WTC11 (cell line): Measurements from ENCODE around the gene RANGAP1. TPM values are rescaled to one million over a fixed set of nuclear protein-coding genes. Genes with fewer than 3 reads are reported as not detected.

Experiments used
- ATAC-seq: fragments of 200-7000 bp; cut with Tn5 transposase; 2 replicates; pipeline ENCODE4 v1.10.0; 2021; ENCODE audit warnings: mild to moderate bottlenecking, moderate library complexity
- CTCF ChIA-PET: fragments of 300-600 bp; sonication (Branson Sonifier 250); formaldehyde crosslinking; loops from one replicate; lab custom pipeline; 2021; ENCODE audit warnings: antibody characterized with exemption; lab: Charles Lee
- POLR2A ChIA-PET: fragments of 350-600 bp; sonication (Branson Sonifier 250); formaldehyde crosslinking; loops from one replicate; lab custom pipeline; 2021; ENCODE audit warnings: antibody characterized with exemption; lab: Charles Lee
- DNase-seq: peaks from one replicate; pipeline ENCODE4 v3.0.0; 2021; ENCODE audit warnings: low spot score
- H3K27ac Mint-ChIP-seq: 2 replicates; pipeline ENCODE4 v1.8.0; 2021; ENCODE audit warnings: mixed read lengths
- H3K27me3 Mint-ChIP-seq: 2 replicates; pipeline ENCODE4 v1.8.0; 2021; ENCODE audit warnings: low read depth, mild to moderate bottlenecking, moderate library complexity, mixed read lengths
- H3K36me3 Mint-ChIP-seq: 2 replicates; pipeline ENCODE4 v1.8.0; 2021; ENCODE audit warnings: mixed read lengths
- H3K4me1 Mint-ChIP-seq: 2 replicates; pipeline ENCODE4 v1.8.0; 2022; ENCODE audit warnings: mixed read lengths
- H3K4me3 Mint-ChIP-seq: 2 replicates; pipeline ENCODE4 v1.8.0; 2021; ENCODE audit warnings: mild to moderate bottlenecking, moderate library complexity, mixed read lengths
- H3K9me3 Mint-ChIP-seq: 2 replicates; pipeline ENCODE4 v1.8.0; 2021; ENCODE audit warnings: mixed read lengths
- CREB1 ChIP-seq: sonication (generic); formaldehyde crosslinking; IDR thresholded peaks from 2 replicates; pipeline ENCODE4 v1.8.0; 2023; ENCODE audit warnings: mild to moderate bottlenecking, missing genetic modification reagents
- EMX1 ChIP-seq: fragments of 250-450 bp; sonication (Bioruptor Pico); IDR thresholded peaks from 2 replicates; pipeline ENCODE4 v1.8.0; 2021; ENCODE audit warnings: mild to moderate bottlenecking
- ESRRA ChIP-seq: sonication (generic); formaldehyde crosslinking; IDR thresholded peaks from 2 replicates; pipeline ENCODE4 v1.8.1; 2022; ENCODE audit warnings: mild to moderate bottlenecking, missing genetic modification reagents, borderline replicate concordance
- ETV6 ChIP-seq: sonication (generic); formaldehyde crosslinking; IDR thresholded peaks from 2 replicates; pipeline ENCODE4 v1.8.1; 2022; ENCODE audit warnings: mild to moderate bottlenecking, missing genetic modification reagents
- FOXJ3 ChIP-seq: sonication (generic); formaldehyde crosslinking; IDR thresholded peaks from 2 replicates; pipeline ENCODE4 v1.9.0; 2021; ENCODE audit warnings: missing genetic modification reagents, mild to moderate bottlenecking, borderline replicate concordance
- FOXP1 ChIP-seq: sonication (generic); formaldehyde crosslinking; IDR thresholded peaks from 2 replicates; pipeline ENCODE4 v1.8.0; 2022; ENCODE audit warnings: missing genetic modification reagents, mild to moderate bottlenecking, moderate library complexity, borderline replicate concordance
- GABPB1 ChIP-seq: sonication (generic); formaldehyde crosslinking; IDR thresholded peaks from 2 replicates; pipeline ENCODE4 v1.8.1; 2023; ENCODE audit warnings: mild to moderate bottlenecking, missing genetic modification reagents
- GRHL2 ChIP-seq: fragments of 250-450 bp; sonication (Bioruptor Pico); IDR thresholded peaks from 2 replicates; pipeline ENCODE4 v1.8.0; 2022; ENCODE audit warnings: mild to moderate bottlenecking, moderate library complexity; ENCODE audit not compliant: insufficient replicate concordance, severe bottlenecking
- GTF2I ChIP-seq: fragments of 250-450 bp; sonication (Bioruptor Pico); conservative IDR thresholded peaks from 2 replicates; pipeline ENCODE4 v1.4.0; 2021; ENCODE audit warnings: mild to moderate bottlenecking
- KAT7 ChIP-seq: sonication (generic); formaldehyde crosslinking; IDR thresholded peaks from 2 replicates; pipeline ENCODE4 v1.8.1; 2023; ENCODE audit warnings: missing genetic modification reagents, mild to moderate bottlenecking, borderline replicate concordance
- MXD4 ChIP-seq: fragments of 250-450 bp; sonication (Bioruptor Pico); IDR thresholded peaks from 2 replicates; pipeline ENCODE4 v1.8.0; 2021; ENCODE audit warnings: mild to moderate bottlenecking, moderate library complexity, borderline replicate concordance
- NFYB ChIP-seq: sonication (generic); formaldehyde crosslinking; conservative IDR thresholded peaks from 2 replicates; pipeline ENCODE4 v1.8.0; 2022; ENCODE audit warnings: low read depth, missing genetic modification reagents
- OVOL2 ChIP-seq: fragments of 250-450 bp; sonication (Bioruptor Pico); IDR thresholded peaks from 2 replicates; pipeline ENCODE4 v1.9.0; 2021; ENCODE audit warnings: mild to moderate bottlenecking, borderline replicate concordance
- SMAD3 ChIP-seq: sonication (generic); formaldehyde crosslinking; IDR thresholded peaks from 2 replicates; pipeline ENCODE4 v1.8.0; 2022; ENCODE audit warnings: missing genetic modification reagents, mild to moderate bottlenecking, borderline replicate concordance
- ZNF263 ChIP-seq: sonication (generic); formaldehyde crosslinking; IDR thresholded peaks from 2 replicates; pipeline ENCODE4 v1.8.1; 2022; ENCODE audit warnings: low read depth, mild to moderate bottlenecking, moderate library complexity, missing genetic modification reagents
- ZNF416 ChIP-seq: fragments of 250-450 bp; sonication (Bioruptor Pico); IDR thresholded peaks from 2 replicates; pipeline ENCODE4 v1.9.0; 2021; ENCODE audit warnings: mild to moderate bottlenecking, inconsistent platforms
- ZNF423 ChIP-seq: fragments of 250-450 bp; sonication (Bioruptor Pico); IDR thresholded peaks from 2 replicates; pipeline ENCODE4 v2.1.2; 2022; ENCODE audit warnings: mild to moderate bottlenecking, moderate library complexity
- total RNA-seq: library from RNA; stranded (reverse); gene quantifications from 3 replicates; pipeline ENCODE4 v1.2.3, GENCODE V29; 2021
- TF ChIP-seq, protein P1 (sequence below): fragments of 250-450 bp; sonication (Bioruptor Pico); IDR thresholded peaks from 2 replicates; pipeline ENCODE4 v2.1.2; 2022; ENCODE audit warnings: mild to moderate bottlenecking, moderate library complexity
- TF ChIP-seq, protein P2 (sequence below): sonication (generic); formaldehyde crosslinking; IDR thresholded peaks from 2 replicates; pipeline ENCODE4 v1.8.1; 2023; ENCODE audit warnings: mild to moderate bottlenecking, missing genetic modification reagents

The RANGAP1 gene
- total RNA-seq, 1 experiment from 2014 or later = 160 TPM

DNA sequence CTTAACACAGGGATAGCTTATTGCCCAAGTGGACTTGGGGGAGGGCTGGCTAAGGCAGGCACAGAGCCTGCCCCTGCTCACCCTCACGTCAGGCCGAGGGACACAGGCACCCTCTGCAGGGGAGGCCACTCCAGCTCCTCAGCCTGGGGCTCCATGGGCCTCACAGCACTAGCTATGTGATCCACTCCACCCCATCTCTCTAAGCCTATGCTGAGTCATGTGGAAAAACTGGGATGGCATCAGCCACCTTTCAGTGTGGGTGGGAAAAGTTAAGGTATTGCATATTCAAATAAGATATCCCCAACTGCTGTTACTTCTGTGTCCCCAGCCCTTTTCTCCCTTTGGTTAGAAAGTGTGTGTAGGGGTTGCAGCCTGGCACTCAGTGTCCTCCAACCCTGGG, 22.3 kb downstream of the RANGAP1 start (continued):
- TF ChIP-seq NFYB (CRISPR knock-in tag) = no peak
- TF ChIP-seq MXD4 (CRISPR knock-in tag) = no peak

DNA sequence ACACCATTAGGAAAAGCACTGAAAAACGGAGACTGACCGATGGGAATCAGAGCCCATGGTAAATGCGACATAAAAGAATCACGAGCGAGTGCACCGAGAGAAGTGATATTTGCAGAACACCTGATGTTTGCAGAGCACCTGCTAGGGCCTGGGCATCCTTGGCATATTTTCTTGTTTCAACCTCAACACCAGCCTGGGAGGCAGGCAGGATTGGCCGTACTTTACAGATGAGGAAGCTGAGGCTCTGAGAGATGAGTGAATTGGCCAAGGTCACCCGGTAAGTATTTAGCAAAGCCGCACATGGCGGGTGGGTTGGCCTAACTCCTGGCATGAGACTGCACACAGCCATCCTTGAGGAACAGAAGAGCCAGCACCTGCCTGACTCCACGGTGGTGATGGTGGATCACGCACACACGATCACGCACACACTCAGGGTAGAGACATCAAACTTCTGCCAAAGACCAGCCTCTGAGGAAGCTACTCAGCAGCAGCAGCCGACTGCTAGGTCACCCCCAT, 23.7 kb downstream of the RANGAP1 start:
- no peaks in the 10 kb centered on the region for H3K27me3 Mint-ChIP-seq
- no peak for TF ChIP-seq SMAD3 (CRISPR knock-in tag)
- TF ChIP-seq, all 79 proteins: peak for 0
- Mint-ChIP-seq H3K4me1 (peaks cover 5% of the 10 kb centered on the region), H3K27ac (no peak overlapping the region), H3K9me3 (no peaks in the 10 kb centered on the region), H3K36me3 (peaks cover 87% of the 10 kb centered on the region), H3K4me3 (no peak overlapping the region)
- no peak for ATAC-seq
- POLR2A ChIA-PET = no interaction called here
- DNase-seq = no peak
- CTCF ChIA-PET = no interaction called here

DNA sequence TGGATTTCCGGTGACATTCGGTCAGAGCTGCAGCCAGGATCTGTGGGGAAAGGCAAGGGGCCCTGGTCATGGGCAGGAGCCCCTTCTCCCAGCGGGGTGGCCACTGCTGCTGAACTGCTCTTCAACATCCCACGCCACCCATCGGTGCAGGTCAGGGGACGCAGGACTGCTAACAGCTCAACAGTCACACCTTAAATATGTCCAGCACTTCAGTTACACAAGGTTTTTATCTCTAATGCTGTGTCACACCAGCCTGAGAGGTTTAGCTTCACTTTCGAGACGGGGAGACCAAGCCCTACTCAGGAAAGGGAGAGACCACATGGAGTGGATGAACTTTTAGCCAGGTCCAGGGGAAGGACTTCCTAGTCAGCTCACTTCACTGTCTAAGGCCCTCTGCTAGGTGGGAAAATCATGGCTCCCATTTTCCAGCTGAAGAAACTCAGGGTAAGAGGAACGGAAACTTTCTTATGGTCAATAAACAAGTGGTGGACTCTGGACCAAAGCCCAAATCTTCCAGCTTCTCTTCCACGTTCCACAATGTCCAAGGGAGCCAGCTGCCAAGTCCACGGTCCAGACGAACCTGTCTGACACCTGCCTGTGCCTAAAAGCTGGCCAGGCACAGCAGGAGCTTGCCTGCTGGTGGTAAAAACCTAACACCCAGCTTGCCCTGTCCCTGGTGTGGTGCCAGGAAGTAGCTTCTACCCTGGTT, 24.3 kb downstream of the RANGAP1 start:
- no peaks in the 10 kb centered on the region for H3K9me3 Mint-ChIP-seq
- no peak overlapping the region for H3K4me3 Mint-ChIP-seq
- peaks cover 89% of the 10 kb centered on the region for H3K36me3 Mint-ChIP-seq
- H3K4me1 Mint-ChIP-seq = peaks cover 11% of the 10 kb centered on the region
- DNase-seq (no peak), ATAC-seq (no peak)
- TF ChIP-seq, protein P1, sequence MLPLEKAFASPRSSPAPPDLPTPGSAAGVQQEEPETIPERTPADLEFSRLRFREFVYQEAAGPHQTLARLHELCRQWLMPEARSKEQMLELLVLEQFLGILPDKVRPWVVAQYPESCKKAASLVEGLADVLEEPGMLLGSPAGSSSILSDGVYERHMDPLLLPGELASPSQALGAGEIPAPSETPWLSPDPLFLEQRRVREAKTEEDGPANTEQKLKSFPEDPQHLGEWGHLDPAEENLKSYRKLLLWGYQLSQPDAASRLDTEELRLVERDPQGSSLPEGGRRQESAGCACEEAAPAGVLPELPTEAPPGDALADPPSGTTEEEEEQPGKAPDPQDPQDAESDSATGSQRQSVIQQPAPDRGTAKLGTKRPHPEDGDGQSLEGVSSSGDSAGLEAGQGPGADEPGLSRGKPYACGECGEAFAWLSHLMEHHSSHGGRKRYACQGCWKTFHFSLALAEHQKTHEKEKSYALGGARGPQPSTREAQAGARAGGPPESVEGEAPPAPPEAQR = no peak
- no peak for TF ChIP-seq ZNF263 (CRISPR knock-in tag)
- TF ChIP-seq GRHL2 (CRISPR knock-in tag) = no peak
- TF ChIP-seq CREB1 (CRISPR knock-in tag) = no peak
- TF ChIP-seq GTF2I (CRISPR knock-in tag) = no peak
- ChIA-PET CTCF (no interaction called here), POLR2A (interaction anchor here (0.6 kb wide), 1 partner anchor 132 kb away, joined by 5 read pairs; no protein-coding TSS in a partner anchor)
- H3K27ac Mint-ChIP-seq = no peak overlapping the region
- H3K27me3 Mint-ChIP-seq = no peaks in the 10 kb centered on the region

DNA sequence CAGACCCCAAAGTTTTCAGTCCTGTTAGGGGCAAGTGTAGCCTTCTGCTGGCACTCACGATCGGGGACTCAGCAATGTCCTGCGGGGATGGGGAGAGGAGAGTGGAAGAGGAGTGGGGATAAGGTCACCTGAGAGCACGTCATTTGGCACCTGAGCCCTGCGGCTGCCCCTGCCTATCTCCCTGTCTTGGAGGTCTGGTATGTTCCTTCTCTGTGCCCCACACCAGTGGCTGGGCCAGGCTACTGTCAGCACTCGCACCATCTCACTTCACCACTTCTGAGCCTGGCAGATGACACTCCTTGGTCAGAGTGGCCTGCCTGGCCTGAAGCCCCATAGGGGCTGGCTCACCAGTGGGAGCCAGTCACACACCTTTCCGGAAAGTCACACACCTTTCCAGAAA, 25.1 kb downstream of the RANGAP1 start:
- ATAC-seq (no peak), DNase-seq (no peak)
- no peak overlapping the region for H3K4me3 Mint-ChIP-seq
- no peaks in the 10 kb centered on the region for H3K9me3 Mint-ChIP-seq
- POLR2A ChIA-PET = no interaction called here
- TF ChIP-seq ZNF416 (CRISPR knock-in tag) (no peak), GRHL2 (CRISPR knock-in tag) (no peak), SMAD3 (CRISPR knock-in tag) (no peak), KAT7 (CRISPR knock-in tag) (no peak), OVOL2 (CRISPR knock-in tag) (no peak), FOXP1 (CRISPR knock-in tag) (no peak), EMX1 (no peak), GABPB1 (CRISPR knock-in tag) (no peak), FOXJ3 (CRISPR knock-in tag) (no peak), ZNF423 (CRISPR knock-in tag) (no peak), ESRRA (no peak), ETV6 (no peak)
- TF ChIP-seq, protein P2, sequence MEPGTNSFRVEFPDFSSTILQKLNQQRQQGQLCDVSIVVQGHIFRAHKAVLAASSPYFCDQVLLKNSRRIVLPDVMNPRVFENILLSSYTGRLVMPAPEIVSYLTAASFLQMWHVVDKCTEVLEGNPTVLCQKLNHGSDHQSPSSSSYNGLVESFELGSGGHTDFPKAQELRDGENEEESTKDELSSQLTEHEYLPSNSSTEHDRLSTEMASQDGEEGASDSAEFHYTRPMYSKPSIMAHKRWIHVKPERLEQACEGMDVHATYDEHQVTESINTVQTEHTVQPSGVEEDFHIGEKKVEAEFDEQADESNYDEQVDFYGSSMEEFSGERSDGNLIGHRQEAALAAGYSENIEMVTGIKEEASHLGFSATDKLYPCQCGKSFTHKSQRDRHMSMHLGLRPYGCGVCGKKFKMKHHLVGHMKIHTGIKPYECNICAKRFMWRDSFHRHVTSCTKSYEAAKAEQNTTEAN = no peak
- H3K4me1 Mint-ChIP-seq = peaks cover 12% of the 10 kb centered on the region
- H3K27ac Mint-ChIP-seq = no peak overlapping the region
- H3K36me3 Mint-ChIP-seq = peaks cover 89% of the 10 kb centered on the region
- no peaks in the 10 kb centered on the region for H3K27me3 Mint-ChIP-seq
- CTCF ChIA-PET = no interaction called here
